WTC11 (cell line): ENCODE results near the gene AGPAT3. TPM values are rescaled to one million over a fixed set of nuclear protein-coding genes. Genes with fewer than 3 reads are reported as not detected.
A peak's percentile ranks its signal among the peaks of the same experiment; 100 is the strongest.

Source experiments
- ATAC-seq: fragments of 200-7000 bp; cut with Tn5 transposase; 2 replicates; pipeline ENCODE4 v1.10.0; 2021; ENCODE audit warnings: mild to moderate bottlenecking, moderate library complexity
- CTCF ChIA-PET: fragments of 300-600 bp; sonication (Branson Sonifier 250); formaldehyde crosslinking; loops from one replicate; lab custom pipeline; 2021; ENCODE audit warnings: antibody characterized with exemption; lab: Charles Lee
- POLR2A ChIA-PET: fragments of 350-600 bp; sonication (Branson Sonifier 250); formaldehyde crosslinking; loops from one replicate; lab custom pipeline; 2021; ENCODE audit warnings: antibody characterized with exemption; lab: Charles Lee
- DNase-seq: peaks from one replicate; pipeline ENCODE4 v3.0.0; 2021; ENCODE audit warnings: low spot score
- H3K27ac Mint-ChIP-seq: 2 replicates; pipeline ENCODE4 v1.8.0; 2021; ENCODE audit warnings: mixed read lengths
- H3K27me3 Mint-ChIP-seq: 2 replicates; pipeline ENCODE4 v1.8.0; 2021; ENCODE audit warnings: low read depth, mild to moderate bottlenecking, moderate library complexity, mixed read lengths
- H3K36me3 Mint-ChIP-seq: 2 replicates; pipeline ENCODE4 v1.8.0; 2021; ENCODE audit warnings: mixed read lengths
- H3K4me1 Mint-ChIP-seq: 2 replicates; pipeline ENCODE4 v1.8.0; 2022; ENCODE audit warnings: mixed read lengths
- H3K4me3 Mint-ChIP-seq: 2 replicates; pipeline ENCODE4 v1.8.0; 2021; ENCODE audit warnings: mild to moderate bottlenecking, moderate library complexity, mixed read lengths
- H3K9me3 Mint-ChIP-seq: 2 replicates; pipeline ENCODE4 v1.8.0; 2021; ENCODE audit warnings: mixed read lengths
- ARID4B ChIP-seq: sonication (generic); formaldehyde crosslinking; IDR thresholded peaks from 2 replicates; pipeline ENCODE4 v1.8.0; 2023; ENCODE audit warnings: missing genetic modification reagents, mild to moderate bottlenecking, borderline replicate concordance
- E2F1 ChIP-seq: sonication (generic); formaldehyde crosslinking; IDR thresholded peaks from 2 replicates; pipeline ENCODE4 v1.8.0; 2022; ENCODE audit warnings: mild to moderate bottlenecking, missing genetic modification reagents
- FOXP1 ChIP-seq: sonication (generic); formaldehyde crosslinking; IDR thresholded peaks from 2 replicates; pipeline ENCODE4 v1.8.0; 2022; ENCODE audit warnings: missing genetic modification reagents, mild to moderate bottlenecking, moderate library complexity, borderline replicate concordance
- HMGA2 ChIP-seq: fragments of 250-450 bp; sonication (Bioruptor Pico); IDR thresholded peaks from 2 replicates; pipeline ENCODE4 v1.4.0; 2021; ENCODE audit warnings: mild to moderate bottlenecking, moderate library complexity
- JUN ChIP-seq: sonication (generic); formaldehyde crosslinking; IDR thresholded peaks from 2 replicates; pipeline ENCODE4 v1.8.0; 2023; ENCODE audit warnings: mild to moderate bottlenecking, missing genetic modification reagents
- MAX ChIP-seq: sonication (generic); formaldehyde crosslinking; IDR thresholded peaks from 2 replicates; pipeline ENCODE4 v1.8.0; 2022; ENCODE audit warnings: mild to moderate bottlenecking, missing genetic modification reagents
- NFYB ChIP-seq: sonication (generic); formaldehyde crosslinking; conservative IDR thresholded peaks from 2 replicates; pipeline ENCODE4 v1.8.0; 2022; ENCODE audit warnings: low read depth, missing genetic modification reagents
- OVOL2 ChIP-seq: fragments of 250-450 bp; sonication (Bioruptor Pico); IDR thresholded peaks from 2 replicates; pipeline ENCODE4 v1.9.0; 2021; ENCODE audit warnings: mild to moderate bottlenecking, borderline replicate concordance
- RELA ChIP-seq: sonication (generic); formaldehyde crosslinking; IDR thresholded peaks from 2 replicates; pipeline ENCODE4 v1.8.1; 2022; ENCODE audit warnings: missing genetic modification reagents, mild to moderate bottlenecking, borderline replicate concordance
- SOX15 ChIP-seq: fragments of 250-450 bp; sonication (Bioruptor Pico); IDR thresholded peaks from 2 replicates; pipeline ENCODE4 v1.9.0; 2021; ENCODE audit warnings: mild to moderate bottlenecking
- ZNF121 ChIP-seq: sonication (generic); formaldehyde crosslinking; IDR thresholded peaks from 2 replicates; pipeline ENCODE4 v1.8.0; 2023; ENCODE audit warnings: missing genetic modification reagents
- ZNF512 ChIP-seq: sonication (generic); formaldehyde crosslinking; IDR thresholded peaks from 2 replicates; pipeline ENCODE4 v1.8.1; 2022; ENCODE audit warnings: missing genetic modification reagents, borderline replicate concordance
- total RNA-seq: library from RNA; stranded (reverse); gene quantifications from 3 replicates; pipeline ENCODE4 v1.2.3, GENCODE V29; 2021

Gene AGPAT3
- total RNA-seq, 1 experiment from 2014 or later, result 5.6 TPM

GRCh38 chr21:43845386-43845785 lies 19.6 kb upstream of the AGPAT3 start (continued):
- no peak for TF ChIP-seq E2F1 (CRISPR knock-in tag)
- no peak for TF ChIP-seq JUN (CRISPR knock-in tag)
- TF ChIP-seq ARID4B, result no peak
- no peak for TF ChIP-seq ZNF512
- no peak for TF ChIP-seq OVOL2 (CRISPR knock-in tag)
- no peak for TF ChIP-seq RELA
- no peak for TF ChIP-seq HMGA2 (CRISPR knock-in tag)
- TF ChIP-seq, all 79 proteins: peak for 0

GRCh38 chr21:43846430-43846829 lies 18.6 kb upstream of the AGPAT3 start:
- ATAC-seq (no peak), DNase-seq (no peak)
- POLR2A ChIA-PET, result no interaction called here
- Mint-ChIP-seq H3K4me3 (no peak overlapping the region), H3K36me3 (no peaks in the 10 kb centered on the region), H3K27ac (no peak overlapping the region), H3K27me3 (no peaks in the 10 kb centered on the region; the same call in 1 of the 2 replicates), H3K9me3 (peaks cover 9% of the 10 kb centered on the region), H3K4me1 (no peaks in the 10 kb centered on the region)
- CTCF ChIA-PET, result interaction anchor here (0.8 to 1.6 kb wide), 2 partner anchors 29 to 95 kb away, joined by 5 to 11 read pairs; no protein-coding TSS in a partner anchor
- TF ChIP-seq NFYB, result no peak
- TF ChIP-seq ZNF121 (CRISPR knock-in tag), result peak; percentile 67; the same call in 1 of the 2 replicates

GRCh38 chr21:43847301-43847700 lies 17.7 kb upstream of the AGPAT3 start:
- H3K9me3 Mint-ChIP-seq, result peaks cover 9% of the 10 kb centered on the region
- no peaks in the 10 kb centered on the region for H3K36me3 Mint-ChIP-seq
- no peak for ATAC-seq
- no peaks in the 10 kb centered on the region; the same call in 1 of the 2 replicates for H3K27me3 Mint-ChIP-seq
- H3K4me1 Mint-ChIP-seq, result no peaks in the 10 kb centered on the region
- POLR2A ChIA-PET, result no interaction called here
- H3K27ac Mint-ChIP-seq, result no peak overlapping the region
- CTCF ChIA-PET, result interaction anchor here (1.0 to 1.7 kb wide), 2 partner anchors 11 to 94 kb away, joined by 3 to 4 read pairs; no protein-coding TSS in a partner anchor
- DNase-seq, result no peak
- no peak overlapping the region for H3K4me3 Mint-ChIP-seq
- TF ChIP-seq MAX (no peak), FOXP1 (CRISPR knock-in tag) (no peak), HMGA2 (CRISPR knock-in tag) (no peak), RELA (no peak)

- H3K4me3 Mint-ChIP-seq, result no peak overlapping the region
- CTCF ChIA-PET, result interaction anchor here (1.3 to 1.7 kb wide), 2 partner anchors 32 to 93 kb away, joined by 3 to 4 read pairs; no protein-coding TSS in a partner anchor
- TF ChIP-seq SOX15 (CRISPR knock-in tag), result no peak
- TF ChIP-seq, all 79 proteins: peak for 0
- Mint-ChIP-seq H3K36me3 (no peaks in the 10 kb centered on the region), H3K27me3 (no peaks in the 10 kb centered on the region; the same call in 1 of the 2 replicates), H3K9me3 (peaks cover 9% of the 10 kb centered on the region), H3K4me1 (no peaks in the 10 kb centered on the region), H3K27ac (no peak overlapping the region)
- ATAC-seq (no peak), DNase-seq (no peak)
- POLR2A ChIA-PET, result no interaction called here
These were observed 16.3 kb upstream of the AGPAT3 start for GRCh38 chr21:43848771-43849170.
